ENCODE results near the gene LMO2. TPM values are rescaled to one million over a fixed set of nuclear protein-coding genes. Genes with fewer than 3 reads are reported as not detected.

LMO2 gene
- total and polyA plus RNA-seq, 12 donors = 12.4 to 40.8 (median 30.8) TPM

GRCh38 chr11:33897761-33898375 is 6.0 kb upstream of the LMO2 start:
- 71 to 100% (median 89%) methylated on average over 3 to 4 of the region's 4 CpGs for WGBS, 4 donors
- Histone ChIP-seq H3K9me3 (replicated peaks in 1 of 3) (no peaks in the 10 kb centered on the region), H3K4me1 (replicated peaks in 1 of 2) (peaks cover 17% of the 10 kb centered on the region in 2 donors), H3K4me3 (no peak overlapping the region), H3K27ac (no peak overlapping the region), H3K27me3 (no peaks in the 10 kb centered on the region), H3K36me3 (replicated peaks in 1 of 2) (no peaks in the 10 kb centered on the region)
- no peak for TF ChIP-seq POLR2A (IDR thresholded peaks at IDR 0.05)
- TF ChIP-seq, protein P1, sequence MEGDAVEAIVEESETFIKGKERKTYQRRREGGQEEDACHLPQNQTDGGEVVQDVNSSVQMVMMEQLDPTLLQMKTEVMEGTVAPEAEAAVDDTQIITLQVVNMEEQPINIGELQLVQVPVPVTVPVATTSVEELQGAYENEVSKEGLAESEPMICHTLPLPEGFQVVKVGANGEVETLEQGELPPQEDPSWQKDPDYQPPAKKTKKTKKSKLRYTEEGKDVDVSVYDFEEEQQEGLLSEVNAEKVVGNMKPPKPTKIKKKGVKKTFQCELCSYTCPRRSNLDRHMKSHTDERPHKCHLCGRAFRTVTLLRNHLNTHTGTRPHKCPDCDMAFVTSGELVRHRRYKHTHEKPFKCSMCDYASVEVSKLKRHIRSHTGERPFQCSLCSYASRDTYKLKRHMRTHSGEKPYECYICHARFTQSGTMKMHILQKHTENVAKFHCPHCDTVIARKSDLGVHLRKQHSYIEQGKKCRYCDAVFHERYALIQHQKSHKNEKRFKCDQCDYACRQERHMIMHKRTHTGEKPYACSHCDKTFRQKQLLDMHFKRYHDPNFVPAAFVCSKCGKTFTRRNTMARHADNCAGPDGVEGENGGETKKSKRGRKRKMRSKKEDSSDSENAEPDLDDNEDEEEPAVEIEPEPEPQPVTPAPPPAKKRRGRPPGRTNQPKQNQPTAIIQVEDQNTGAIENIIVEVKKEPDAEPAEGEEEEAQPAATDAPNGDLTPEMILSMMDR (IDR thresholded peaks at IDR 0.05) = no peak
- intact Hi-C loops (cut with DNase I) = no loop called here
- DNase-seq = no peak

DNA sequence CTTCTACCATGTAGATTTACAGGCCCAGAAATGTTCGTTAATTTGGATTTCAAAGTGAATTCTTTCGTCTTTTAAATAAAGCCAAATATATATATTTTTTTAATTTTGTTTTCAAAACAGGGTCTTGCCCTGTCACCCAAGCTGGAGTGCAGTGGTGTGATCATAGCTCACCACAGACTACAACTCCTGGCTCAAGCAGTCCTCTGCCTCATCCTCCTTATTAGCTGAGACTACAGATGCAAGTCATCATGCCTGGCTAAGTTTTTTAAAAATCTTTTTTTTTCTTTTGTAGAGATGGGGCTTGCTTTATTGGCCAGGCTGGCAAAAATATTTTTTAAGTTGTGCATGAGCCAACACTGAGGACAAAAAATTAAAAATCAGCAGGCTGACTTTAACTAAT is 5.0 kb upstream of the LMO2 start:
- no peak for DNase-seq
- Histone ChIP-seq H3K9me3 (replicated peaks in 1 of 3) (no peaks in the 10 kb centered on the region), H3K36me3 (replicated peaks in 1 of 2) (no peaks in the 10 kb centered on the region), H3K27me3 (no peaks in the 10 kb centered on the region), H3K27ac (no peak overlapping the region), H3K4me3 (no peak overlapping the region), H3K4me1 (replicated peaks in 1 of 2) (peaks cover 17% of the 10 kb centered on the region in 2 donors)
- TF ChIP-seq, protein P1 (IDR thresholded peaks at IDR 0.05) = no peak
- no peak for TF ChIP-seq POLR2A (IDR thresholded peaks at IDR 0.05)
- 86 to 95% (median 90%) methylated on average over 2 of the region's 2 CpGs for whole genome bisulfite sequencing, 4 donors
- intact Hi-C loops (cut with DNase I) = no loop called here

DNA sequence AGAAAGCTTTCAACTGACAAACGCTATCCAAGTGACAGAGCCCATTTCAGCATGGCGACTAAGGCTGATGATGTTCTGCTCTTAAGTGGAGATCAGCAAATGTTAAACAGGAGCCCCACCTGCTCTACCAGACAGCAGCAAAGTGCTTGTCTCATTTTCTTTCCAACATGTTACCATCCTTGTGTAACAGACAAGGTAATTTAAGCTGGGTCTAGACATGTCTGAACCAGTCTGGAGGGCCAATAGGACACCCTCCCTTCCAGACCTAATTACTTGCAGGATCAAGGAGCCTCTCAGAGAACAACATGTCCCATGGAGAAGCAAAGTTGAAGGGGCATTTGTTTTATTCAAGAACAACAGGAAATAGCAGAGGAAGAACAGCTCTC is 3.9 kb upstream of the LMO2 start:
- H3K27me3 ChIP-seq = no peaks in the 10 kb centered on the region
- no peak for DNase-seq
- WGBS, 4 donors = 91 to 98% (median 93%) methylated on average over 2 of the region's 2 CpGs
- no peak overlapping the region for H3K27ac ChIP-seq
- peaks cover 17% of the 10 kb centered on the region in 2 donors for H3K4me1 ChIP-seq (replicated peaks in 1 of 2)
- no peaks in the 10 kb centered on the region for H3K9me3 ChIP-seq (replicated peaks in 1 of 3)
- H3K4me3 ChIP-seq = no peak overlapping the region
- intact Hi-C loops (cut with DNase I) = no loop called here
- TF ChIP-seq, protein P1 (IDR thresholded peaks at IDR 0.05) = no peak
- no peak for TF ChIP-seq POLR2A (IDR thresholded peaks at IDR 0.05)
- no peaks in the 10 kb centered on the region for H3K36me3 ChIP-seq (replicated peaks in 1 of 2)

- Histone ChIP-seq H3K4me1 (replicated peaks in 1 of 2) (peaks cover 9 to 10% of the 10 kb centered on the region in 2 donors), H3K27ac (peak overlapping the region in 1 of 5 donors; percentile 75), H3K4me3 (peak overlapping the region in 1 of 4 donors; percentile 25), H3K27me3 (no peaks in the 10 kb centered on the region), H3K9me3 (replicated peaks in 1 of 3) (no peaks in the 10 kb centered on the region), H3K36me3 (replicated peaks in 1 of 2) (no peaks in the 10 kb centered on the region)
- DNase-seq = no peak
- TF ChIP-seq POLR2A (IDR thresholded peaks at IDR 0.05) = no peak
- TF ChIP-seq, protein P1 (IDR thresholded peaks at IDR 0.05) = no peak
- intact Hi-C loops (cut with DNase I) = no loop called here
- 46 to 61% (median 53%) methylated on average over 4 of the region's 4 CpGs for WGBS, 4 donors
Observed at GRCh38 chr11:33894398-33894746, 2.5 kb upstream of the LMO2 start.
